ENCODE measurements around the gene LGALS16.

DNA sequence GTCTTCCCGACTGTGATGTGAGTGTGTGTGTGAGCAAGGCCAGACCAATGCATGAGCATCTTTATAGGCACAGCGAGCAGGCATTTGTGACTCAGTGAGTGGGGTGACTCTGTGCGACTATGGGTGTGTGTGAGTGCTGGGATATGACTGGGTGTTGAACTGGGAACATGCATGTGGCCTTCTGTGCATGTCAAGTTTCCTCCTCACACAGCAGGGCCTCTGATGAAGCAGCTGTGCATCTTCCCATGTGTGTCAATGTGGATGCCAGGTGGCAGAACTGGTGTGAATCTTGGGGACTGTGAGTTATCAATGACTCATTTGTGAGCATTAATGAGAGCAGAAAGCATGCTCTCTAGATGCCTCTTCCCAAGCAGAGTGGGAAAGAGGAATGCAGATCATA, 36.5 kb downstream of the LGALS16 start:
- TF ChIP-seq YY1 (IDR thresholded peaks at IDR 0.05; ENCODE audit: low read depth, low read length) (no peak), TAF1 (IDR thresholded peaks at IDR 0.05; ENCODE audit: borderline replicate concordance, low read depth, low read length) (no peak), NFIC (IDR thresholded peaks at IDR 0.05; ENCODE audit: low read depth, low read length) (no peak), SUZ12 (IDR thresholded peaks at IDR 0.05; ENCODE audit: unreplicated experiment) (no peak), EZH2 (IDR thresholded peaks at IDR 0.05; ENCODE audit: borderline replicate concordance, control insufficient read depth, low read depth, low read length) (no peak), STAT3 (IDR thresholded peaks at IDR 0.05; ENCODE audit: low read depth, low read length) (no peak)
- TF ChIP-seq, protein P1, sequence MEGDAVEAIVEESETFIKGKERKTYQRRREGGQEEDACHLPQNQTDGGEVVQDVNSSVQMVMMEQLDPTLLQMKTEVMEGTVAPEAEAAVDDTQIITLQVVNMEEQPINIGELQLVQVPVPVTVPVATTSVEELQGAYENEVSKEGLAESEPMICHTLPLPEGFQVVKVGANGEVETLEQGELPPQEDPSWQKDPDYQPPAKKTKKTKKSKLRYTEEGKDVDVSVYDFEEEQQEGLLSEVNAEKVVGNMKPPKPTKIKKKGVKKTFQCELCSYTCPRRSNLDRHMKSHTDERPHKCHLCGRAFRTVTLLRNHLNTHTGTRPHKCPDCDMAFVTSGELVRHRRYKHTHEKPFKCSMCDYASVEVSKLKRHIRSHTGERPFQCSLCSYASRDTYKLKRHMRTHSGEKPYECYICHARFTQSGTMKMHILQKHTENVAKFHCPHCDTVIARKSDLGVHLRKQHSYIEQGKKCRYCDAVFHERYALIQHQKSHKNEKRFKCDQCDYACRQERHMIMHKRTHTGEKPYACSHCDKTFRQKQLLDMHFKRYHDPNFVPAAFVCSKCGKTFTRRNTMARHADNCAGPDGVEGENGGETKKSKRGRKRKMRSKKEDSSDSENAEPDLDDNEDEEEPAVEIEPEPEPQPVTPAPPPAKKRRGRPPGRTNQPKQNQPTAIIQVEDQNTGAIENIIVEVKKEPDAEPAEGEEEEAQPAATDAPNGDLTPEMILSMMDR (IDR thresholded peaks at IDR 0.05 in 2 of 3, conservative IDR thresholded peaks at IDR 0.05 in 1 of 3; ENCODE audit: control insufficient read depth in 2 of 3, extremely low read depth in 1 of 3, insufficient read depth in 1 of 3, low read depth in 3 of 3, low read length in 3 of 3): no peak
- TF ChIP-seq, protein P2, sequence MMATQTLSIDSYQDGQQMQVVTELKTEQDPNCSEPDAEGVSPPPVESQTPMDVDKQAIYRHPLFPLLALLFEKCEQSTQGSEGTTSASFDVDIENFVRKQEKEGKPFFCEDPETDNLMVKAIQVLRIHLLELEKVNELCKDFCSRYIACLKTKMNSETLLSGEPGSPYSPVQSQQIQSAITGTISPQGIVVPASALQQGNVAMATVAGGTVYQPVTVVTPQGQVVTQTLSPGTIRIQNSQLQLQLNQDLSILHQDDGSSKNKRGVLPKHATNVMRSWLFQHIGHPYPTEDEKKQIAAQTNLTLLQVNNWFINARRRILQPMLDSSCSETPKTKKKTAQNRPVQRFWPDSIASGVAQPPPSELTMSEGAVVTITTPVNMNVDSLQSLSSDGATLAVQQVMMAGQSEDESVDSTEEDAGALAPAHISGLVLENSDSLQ (IDR thresholded peaks at IDR 0.05): no peak

Measured in GM12878 (cell line).